GM19043 (cell line): ENCODE data around the gene ARHGEF10L.

ENCODE experiments used
- ATAC-seq: cut with Tn5 transposase; IDR thresholded peaks from one replicate; pipeline ENCODE4 v1.9.1; 2021; ENCODE audit warnings: low read depth; ENCODE audit not compliant: unreplicated experiment

Gene ARHGEF10L

DNA sequence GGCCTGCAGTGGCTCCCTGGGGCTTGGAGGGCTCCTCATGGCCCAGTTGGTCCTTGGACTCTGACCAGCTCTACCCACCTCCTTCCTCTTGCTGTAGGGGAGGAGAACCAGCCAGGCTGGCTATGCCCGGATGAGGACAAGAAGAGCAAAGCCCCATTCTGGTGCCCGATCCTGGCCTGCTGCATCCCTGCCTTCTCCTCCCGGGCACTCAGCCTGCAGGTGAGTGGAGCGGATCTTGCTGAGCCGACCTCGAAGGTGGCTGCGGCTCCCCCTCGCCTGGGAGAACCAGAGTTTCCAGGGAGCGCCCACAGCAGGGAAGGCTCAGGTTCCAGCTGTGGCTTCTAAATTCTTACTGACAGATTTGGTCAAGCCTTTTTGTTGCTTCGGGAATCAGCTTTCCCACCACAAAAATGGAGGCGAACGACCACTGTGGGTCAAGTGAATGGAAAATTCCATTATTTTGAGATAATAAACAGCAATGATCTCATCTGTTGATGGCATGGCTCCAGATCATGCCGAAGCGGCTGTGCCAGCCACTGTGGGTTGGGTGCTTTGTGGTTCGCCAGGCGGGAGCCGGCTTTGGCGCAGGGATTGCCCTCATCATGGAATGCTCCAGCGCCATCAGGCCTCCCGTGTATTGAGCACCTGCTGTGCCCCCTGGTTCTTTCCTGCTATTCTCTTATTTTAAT, 109.1 kb downstream of the ARHGEF10L start:
- ATAC-seq = no peak

DNA sequence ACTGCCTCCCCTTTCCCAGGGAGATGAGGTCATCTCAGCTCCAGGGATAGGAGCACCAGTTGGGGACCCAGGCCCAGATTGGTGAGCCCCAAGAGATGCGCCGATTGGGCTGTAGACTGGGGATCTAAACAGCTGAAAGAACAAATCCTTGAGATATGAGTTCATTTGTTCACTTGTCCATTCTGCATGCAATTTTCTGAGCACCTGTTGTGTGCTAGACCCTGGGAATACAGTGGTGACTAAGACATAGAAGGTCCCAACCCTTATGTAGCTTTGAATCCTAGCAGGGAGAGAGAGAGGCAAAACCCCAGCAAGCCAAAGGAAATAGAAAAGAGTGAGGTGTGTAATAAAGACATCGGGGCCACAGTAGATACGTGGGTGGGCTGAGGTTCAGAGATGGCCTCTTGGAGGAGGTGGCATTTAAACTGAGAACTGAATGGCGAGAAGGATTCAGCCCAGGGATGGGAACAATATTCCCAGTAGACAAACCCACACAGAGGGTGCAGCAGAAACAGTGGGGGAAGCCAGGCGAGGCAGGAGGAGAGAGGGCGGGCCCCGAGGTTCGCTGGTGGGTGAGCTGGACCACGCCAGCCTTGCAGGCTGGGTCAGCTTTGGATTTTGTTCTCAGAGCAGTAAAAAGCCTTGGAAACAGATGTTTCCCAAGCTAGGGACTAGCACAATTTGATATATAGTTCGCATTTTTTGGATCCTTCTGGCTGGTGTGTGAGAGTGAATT, 110.0 kb downstream of the ARHGEF10L start:
- ATAC-seq = no peak

DNA sequence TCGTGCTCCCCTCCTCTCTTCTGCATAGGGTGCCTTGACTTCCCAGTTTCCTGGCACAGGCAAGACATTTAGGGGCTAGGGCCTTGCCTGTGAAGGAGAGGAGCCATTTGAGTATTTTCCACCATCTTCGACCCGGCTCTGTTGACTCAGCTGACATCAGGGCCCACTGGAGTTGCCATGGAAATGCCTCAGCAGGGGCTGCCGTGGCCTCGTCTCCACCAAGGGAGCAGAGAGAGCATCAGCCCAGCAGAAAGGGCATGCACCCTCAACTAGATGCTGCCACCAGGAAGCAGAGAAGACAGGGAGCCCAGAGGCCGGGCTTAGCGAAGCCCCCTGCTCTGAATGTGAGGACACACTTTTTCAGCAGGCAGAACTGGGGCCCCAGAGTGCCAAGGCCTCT, 113.8 kb downstream of the ARHGEF10L start:
- ATAC-seq = no peak

DNA sequence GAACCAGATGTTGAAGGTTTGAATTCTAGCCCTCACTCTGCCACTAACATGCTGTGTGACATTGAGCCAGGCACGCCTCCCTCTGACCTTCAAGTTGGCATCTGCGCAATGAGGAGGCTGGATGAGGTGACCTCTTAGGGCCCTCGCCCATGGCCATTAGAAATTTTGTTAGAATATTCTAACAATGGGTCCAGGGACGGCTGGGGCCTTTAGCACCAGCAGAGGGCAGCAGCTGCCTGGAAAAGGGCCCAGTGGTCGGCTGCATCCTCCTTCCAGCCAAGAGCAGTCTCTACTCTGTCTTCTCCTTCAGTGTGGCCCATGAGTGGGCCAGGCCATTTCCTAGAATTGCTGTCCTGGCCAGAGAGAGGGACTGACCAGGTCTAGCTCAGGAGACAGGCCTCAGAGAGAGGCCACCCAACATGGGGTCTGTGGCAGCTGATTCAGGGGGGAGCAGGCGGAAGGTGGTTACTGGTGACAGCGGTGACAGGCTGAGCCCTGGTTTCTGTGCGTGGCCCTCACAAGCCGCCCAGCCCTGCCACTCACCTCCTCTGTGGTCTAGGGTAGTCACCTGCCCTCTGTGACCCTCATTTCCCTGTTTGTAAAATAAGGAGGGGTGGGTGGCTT, 114.3 kb downstream of the ARHGEF10L start:
- ATAC-seq = no peak

DNA sequence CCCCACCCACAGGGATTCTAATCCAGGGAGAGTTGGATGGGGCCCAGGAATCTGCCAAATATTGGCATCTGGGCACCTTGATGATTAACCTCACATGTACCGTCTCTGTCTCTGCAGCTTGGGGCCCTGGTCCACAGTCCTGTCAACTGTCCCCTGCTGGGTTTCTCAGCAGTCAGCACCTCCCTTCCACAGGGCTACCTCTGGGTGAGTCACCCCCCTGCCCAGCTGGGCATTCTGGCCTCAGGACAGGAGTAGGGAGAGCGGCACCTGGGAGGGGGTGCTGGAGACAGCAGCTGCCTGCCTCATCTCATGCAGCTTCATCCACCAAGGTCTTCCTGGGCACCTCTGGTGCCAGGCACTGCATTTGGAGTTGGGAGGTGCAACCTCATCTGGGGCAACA, 115.0 kb downstream of the ARHGEF10L start:
- ATAC-seq = no peak

GRCh38 chr1:17655169-17655568, 115.7 kb downstream of the ARHGEF10L start:
- no peak for ATAC-seq

DNA sequence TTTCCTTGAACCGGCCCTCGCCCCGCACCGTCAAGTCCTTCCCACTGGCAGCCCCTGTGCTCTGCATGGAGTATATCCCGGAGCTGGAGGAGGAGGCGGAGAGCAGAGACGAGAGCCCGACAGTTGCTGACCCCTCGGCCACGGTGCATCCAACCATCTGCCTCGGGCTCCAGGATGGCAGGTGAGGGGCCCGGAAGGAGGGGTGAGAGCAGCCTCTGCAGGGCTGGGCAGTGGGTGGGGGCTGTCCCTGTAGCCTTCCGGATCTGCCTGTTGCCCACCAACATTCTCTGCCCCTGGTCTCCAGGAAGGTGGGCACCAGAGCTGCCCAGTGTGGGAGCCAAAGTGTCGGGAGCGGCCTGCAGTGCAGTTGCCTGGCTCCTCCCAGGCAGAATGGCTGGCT, 116.4 kb downstream of the ARHGEF10L start:
- ATAC-seq = no peak

GRCh38 chr1:17657436-17657835, 117.9 kb downstream of the ARHGEF10L start:
- ATAC-seq = no peak

- ATAC-seq = no peak
Measured at GRCh38 chr1:17658837-17659236, 119.3 kb downstream of the ARHGEF10L start.

DNA sequence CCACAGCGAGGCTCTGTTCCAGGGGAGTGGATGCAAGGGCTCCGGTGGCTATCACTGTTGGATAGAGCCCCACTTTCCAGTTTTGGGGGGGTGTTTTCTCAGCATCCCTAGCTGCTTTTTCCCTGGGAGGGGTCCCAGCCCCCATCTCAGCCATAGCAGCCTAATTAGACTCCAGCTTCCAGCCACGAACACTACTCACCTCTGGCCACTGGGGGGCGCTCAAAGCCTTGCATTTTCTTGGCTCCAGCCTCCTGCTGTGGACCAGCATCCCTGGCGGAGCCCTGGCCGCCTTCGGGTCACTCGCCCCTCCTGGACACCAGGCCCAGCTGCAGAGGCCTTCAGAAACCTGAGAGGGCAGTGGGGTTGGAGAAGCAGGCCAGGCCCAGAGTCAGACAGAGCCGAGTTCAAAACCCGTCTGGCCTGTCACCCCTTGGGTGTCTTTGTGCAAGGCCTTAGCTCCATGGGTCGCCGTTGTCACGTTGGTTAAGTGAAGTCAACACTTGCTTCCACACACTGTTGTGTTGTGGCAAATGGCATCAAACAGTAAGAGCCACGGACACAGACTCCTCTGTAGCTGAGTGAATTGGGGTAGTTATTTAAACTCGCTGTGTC, 122.2 kb downstream of the ARHGEF10L start:
- ATAC-seq = no peak

GRCh38 chr1:17662296-17662695, 122.8 kb downstream of the ARHGEF10L start:
- no peak for ATAC-seq

DNA sequence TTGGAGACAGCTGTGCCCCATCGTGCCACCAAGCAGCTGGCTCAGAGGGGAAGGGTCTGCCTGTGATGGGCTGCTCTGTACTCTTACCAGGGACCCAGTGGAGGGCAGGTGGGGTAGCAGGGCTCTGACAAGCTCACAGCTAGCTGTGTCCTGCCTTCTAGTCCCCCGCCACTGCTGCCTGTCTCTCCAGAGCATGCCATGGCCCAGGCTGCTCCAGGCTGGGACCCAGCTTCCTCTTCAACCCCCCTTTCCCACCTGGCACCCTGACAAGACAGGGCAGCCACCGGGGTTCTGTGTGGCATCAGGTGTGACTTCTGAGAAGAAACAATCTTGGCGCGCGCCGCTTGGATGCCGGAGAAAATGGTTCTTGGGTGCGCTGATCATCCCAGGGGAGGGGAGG, 123.3 kb downstream of the ARHGEF10L start:
- ATAC-seq = no peak

DNA sequence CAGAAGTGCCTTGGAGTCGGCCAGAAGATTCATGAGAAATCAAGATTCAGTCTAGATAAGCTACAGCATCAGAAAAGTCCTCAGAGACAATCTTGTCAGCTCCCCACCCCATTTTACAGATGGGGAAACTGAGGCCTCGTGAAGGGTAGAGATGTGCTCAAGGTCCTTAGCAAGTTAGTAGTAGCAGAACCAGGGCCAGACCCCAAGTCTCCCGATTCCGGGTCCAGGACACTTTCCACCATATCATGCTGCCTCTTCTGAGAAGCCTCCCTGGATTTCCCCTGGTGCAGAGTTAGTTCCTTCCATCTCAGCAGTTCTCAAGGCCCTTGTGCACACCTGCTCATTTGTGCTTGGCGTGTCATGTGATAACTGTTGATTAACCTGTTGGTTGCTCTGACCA, 124.1 kb downstream of the ARHGEF10L start:
- ATAC-seq = no peak

- ATAC-seq = no peak
Measured at GRCh38 chr1:17664322-17664721, 124.8 kb downstream of the ARHGEF10L start.

GRCh38 chr1:17665054-17665453, 125.6 kb downstream of the ARHGEF10L start:
- no peak for ATAC-seq

DNA sequence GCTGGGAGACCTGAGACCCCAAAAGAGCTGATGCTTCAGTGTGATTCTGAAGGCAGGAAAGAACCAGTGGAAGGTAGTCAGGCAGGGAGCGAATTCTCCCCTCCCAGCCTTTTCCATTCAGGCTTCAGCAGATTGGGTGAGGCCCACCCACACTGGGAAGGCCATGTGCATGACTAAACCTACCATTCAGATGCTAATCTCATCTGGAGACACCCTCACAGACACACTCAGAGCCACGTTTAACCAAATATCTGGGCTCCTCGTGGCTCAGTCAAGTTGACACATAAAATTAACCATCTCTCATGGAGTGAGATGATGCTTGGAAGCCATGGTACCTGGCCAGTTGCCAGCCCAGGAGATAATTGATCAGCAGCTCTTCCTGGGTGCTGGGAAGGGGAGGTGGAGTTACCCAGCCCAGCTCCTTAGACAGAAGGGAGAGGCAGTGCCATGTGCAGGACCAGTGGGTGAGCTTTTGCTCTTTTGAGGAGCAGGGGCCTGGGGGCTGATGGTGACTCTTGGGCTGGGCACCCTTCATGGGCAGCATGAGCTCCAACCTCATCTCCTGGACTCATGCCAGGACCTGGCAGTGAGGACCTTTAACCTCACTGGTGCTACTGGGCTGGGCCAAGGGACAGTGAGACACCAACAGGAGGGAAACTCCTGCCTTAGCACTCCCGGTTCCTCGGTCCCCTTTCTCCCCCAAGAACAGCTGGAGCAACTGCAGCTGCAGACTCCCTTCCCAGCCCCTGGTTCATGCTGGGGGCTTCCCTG, 126.6 kb downstream of the ARHGEF10L start:
- no peak for ATAC-seq

GRCh38 chr1:17667641-17668040, 128.1 kb downstream of the ARHGEF10L start:
- no peak for ATAC-seq

- ATAC-seq = no peak
Measured at GRCh38 chr1:17668195-17668594, 128.7 kb downstream of the ARHGEF10L start.

DNA sequence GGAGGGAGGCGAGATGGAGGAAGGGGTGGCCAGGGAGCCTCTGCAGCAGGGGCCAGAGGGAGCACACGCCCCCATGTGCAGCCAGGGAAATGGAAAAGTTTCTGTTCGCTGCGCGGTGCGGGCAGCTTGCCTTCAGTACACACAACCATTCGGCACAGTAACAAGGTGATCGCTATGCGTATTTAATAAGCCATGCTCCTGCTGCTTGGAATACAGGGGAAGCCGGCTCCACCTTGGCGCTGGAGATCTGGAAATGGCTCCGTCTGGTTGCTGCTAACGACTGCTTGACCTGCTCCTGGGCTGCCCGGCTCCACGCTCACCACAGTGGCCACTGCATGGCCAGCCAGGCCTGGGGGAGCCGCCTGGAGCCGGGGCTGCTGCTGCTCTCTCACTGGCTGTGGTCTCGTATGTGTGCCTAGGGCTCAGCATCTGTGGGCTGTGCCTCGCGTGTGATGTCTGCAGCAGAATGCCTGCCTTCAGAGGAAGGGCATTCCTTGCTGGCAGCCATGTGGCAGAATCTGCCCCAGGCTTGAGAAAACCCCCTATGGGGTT, 129.2 kb downstream of the ARHGEF10L start:
- no peak for ATAC-seq

- ATAC-seq = no peak
Measured at GRCh38 chr1:17669305-17669704, 129.8 kb downstream of the ARHGEF10L start.
